ENCODE measurements around the gene HOXB9.

DNA sequence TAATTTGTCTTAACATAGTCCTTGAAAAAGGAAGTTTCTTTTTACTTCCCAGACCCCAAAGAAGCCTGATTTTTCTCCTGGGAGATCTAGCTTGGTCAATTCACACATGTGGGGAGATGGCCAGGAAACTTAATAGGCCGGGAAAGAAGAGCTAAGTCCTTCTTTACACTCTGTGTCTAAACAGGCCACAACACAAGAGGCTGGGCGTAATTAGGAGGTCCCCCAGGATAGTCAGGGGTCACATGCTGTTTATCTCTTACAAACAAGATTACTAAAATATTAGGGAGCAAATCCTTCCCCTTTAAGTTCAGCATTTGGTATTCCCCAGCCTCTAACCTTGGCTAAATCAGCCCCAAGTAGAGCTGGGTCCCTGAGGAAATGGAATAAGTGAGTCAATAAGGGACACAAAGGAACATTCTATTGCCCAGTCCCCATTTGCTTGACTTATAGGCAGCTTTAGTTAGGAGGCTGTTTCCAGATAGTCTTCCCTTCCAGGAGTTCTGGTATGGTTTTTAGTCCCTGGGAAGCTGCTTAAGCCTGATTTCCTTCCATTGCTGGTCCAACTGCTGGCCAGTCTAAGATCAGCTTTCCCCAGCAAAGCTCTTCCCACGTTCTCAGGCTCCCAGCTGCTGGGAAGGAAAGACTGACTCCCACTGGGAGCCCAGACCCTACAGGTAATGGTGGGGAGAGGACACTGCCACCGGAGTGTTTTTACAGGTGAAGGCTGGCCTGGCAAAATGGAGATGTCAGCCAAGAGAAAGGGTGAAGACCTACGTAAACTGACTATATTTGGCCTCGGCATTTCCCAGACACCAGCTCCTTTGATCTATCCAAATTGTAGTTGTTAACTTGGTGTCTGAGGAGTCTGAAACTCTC is 14.1 kb upstream of the HOXB9 start:
- TF ChIP-seq POLR2A (IDR thresholded peaks at IDR 0.05), result no peak
- TF ChIP-seq, protein P1, sequence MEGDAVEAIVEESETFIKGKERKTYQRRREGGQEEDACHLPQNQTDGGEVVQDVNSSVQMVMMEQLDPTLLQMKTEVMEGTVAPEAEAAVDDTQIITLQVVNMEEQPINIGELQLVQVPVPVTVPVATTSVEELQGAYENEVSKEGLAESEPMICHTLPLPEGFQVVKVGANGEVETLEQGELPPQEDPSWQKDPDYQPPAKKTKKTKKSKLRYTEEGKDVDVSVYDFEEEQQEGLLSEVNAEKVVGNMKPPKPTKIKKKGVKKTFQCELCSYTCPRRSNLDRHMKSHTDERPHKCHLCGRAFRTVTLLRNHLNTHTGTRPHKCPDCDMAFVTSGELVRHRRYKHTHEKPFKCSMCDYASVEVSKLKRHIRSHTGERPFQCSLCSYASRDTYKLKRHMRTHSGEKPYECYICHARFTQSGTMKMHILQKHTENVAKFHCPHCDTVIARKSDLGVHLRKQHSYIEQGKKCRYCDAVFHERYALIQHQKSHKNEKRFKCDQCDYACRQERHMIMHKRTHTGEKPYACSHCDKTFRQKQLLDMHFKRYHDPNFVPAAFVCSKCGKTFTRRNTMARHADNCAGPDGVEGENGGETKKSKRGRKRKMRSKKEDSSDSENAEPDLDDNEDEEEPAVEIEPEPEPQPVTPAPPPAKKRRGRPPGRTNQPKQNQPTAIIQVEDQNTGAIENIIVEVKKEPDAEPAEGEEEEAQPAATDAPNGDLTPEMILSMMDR (IDR thresholded peaks at IDR 0.05), result no peak
